ENCODE results near the gene RTF2.
"Not testable (repeated sequence)": the region's sequence is repeated elsewhere in the genome, so short reads cannot be mapped to it uniquely, and the experiment has no call there.

The RTF2 gene

DNA sequence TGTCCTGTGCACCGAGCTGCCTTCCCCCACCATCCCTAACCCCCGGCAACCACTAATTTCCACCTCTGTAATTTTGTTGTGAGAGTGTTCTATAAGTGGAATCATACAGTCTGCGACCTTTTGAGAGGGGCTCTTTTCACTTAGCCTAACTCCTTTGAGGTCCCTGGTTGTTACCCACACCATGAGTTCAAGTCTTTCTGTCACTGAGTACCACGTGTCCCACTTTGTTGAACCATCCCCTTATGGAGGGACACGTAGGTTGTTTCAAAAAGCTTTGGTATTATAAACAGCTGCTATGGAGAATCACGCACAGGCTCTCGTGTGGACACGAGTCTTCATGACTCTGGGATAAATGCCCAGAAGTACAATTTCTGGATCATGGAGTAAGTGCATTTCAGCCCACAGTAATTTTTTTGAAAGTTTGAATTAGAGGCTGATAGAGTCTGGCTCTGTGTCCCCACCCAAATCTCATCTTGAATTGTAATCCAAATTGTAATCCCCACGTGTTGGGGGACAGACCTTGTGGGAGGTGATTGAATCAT, 74.1 kb downstream of the RTF2 start:
- H3K4me1 ChIP-seq, result no peaks in the 10 kb centered on the region
- no peak overlapping the region for H3K9ac ChIP-seq
- no peak overlapping the region for H3K4me2 ChIP-seq (ENCODE audit: low read length)
- H3K4me3 ChIP-seq (ENCODE audit: low read depth, low read length), result no peak overlapping the region
- no peak overlapping the region for H2AFZ ChIP-seq
- H3K27ac ChIP-seq, result no peak overlapping the region
- H3K36me3 ChIP-seq (ENCODE audit: control insufficient read depth, insufficient read depth, low read length), result no peaks in the 10 kb centered on the region
- TF ChIP-seq, protein P1, sequence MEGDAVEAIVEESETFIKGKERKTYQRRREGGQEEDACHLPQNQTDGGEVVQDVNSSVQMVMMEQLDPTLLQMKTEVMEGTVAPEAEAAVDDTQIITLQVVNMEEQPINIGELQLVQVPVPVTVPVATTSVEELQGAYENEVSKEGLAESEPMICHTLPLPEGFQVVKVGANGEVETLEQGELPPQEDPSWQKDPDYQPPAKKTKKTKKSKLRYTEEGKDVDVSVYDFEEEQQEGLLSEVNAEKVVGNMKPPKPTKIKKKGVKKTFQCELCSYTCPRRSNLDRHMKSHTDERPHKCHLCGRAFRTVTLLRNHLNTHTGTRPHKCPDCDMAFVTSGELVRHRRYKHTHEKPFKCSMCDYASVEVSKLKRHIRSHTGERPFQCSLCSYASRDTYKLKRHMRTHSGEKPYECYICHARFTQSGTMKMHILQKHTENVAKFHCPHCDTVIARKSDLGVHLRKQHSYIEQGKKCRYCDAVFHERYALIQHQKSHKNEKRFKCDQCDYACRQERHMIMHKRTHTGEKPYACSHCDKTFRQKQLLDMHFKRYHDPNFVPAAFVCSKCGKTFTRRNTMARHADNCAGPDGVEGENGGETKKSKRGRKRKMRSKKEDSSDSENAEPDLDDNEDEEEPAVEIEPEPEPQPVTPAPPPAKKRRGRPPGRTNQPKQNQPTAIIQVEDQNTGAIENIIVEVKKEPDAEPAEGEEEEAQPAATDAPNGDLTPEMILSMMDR (IDR thresholded peaks at IDR 0.05), result no peak
- no peaks in the 10 kb centered on the region for H3K79me2 ChIP-seq
- no peaks in the 10 kb centered on the region for H3K27me3 ChIP-seq (ENCODE audit: control insufficient read depth, insufficient read depth, low read length)
- no peaks in the 10 kb centered on the region for H3K9me3 ChIP-seq (ENCODE audit: control insufficient read depth, low read length)

DNA sequence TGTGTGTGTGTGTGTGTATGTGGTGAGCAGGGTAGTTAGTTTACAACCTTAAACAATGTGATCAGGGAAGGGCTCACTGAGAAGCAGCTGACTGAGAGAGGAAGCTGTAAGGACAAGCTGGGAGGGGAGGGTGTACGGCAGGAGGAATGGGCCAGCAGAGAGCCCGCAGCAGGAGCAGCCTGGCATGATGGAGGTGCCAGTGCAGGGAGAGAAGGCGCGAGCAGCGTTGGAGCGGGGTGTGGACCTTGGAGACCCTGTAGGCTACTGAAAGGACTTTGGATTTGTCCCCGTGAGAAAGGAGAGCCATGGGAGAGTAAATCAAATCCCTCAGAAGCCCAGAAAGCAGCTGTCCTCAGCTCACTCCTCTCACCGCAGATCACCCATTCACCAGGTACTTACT, 83.1 kb downstream of the RTF2 start:
- Histone ChIP-seq H3K9ac (no peak overlapping the region), H3K9me3 (ENCODE audit: control insufficient read depth, low read length) (no peaks in the 10 kb centered on the region), H3K4me1 (no peaks in the 10 kb centered on the region)

DNA sequence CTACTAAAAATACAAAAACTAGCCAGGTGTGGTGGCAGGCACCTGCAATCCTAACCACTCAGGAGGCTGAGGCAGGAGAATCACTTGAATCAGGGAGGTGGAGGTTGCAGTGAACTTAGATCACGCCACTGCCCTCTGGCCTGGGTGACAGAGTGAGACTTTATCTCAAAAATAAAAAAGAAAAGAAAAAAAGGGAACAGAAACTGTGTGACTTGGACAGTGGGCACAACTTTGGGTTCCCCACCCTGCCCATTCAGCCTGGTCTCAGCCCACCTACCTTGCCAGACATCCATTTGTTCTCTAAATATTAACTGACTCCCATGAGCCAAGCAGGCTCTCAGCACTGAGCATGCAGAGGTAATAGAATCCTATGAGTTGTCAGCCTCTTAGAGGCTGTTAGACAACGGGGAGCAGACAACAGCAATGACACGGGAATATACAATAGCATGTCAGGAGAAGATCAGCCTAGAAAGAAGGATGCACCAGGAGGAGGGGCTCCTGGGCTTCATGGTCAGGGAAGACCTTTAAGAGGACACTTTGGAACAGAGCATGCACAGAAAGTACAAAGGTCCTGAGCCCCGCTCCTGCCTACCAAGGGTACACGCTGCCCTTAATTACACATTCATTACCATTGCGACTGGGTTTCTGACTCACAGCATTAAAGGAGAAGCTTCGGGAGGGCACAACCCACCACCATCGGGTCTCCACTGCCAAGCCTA, 84.6 kb downstream of the RTF2 start:
- TF ChIP-seq, protein P1 (IDR thresholded peaks at IDR 0.05), result no peak
- Histone ChIP-seq H3K27me3 (ENCODE audit: control insufficient read depth, insufficient read depth, low read length) (no peaks in the 10 kb centered on the region), H2AFZ (no peak overlapping the region), H3K79me2 (no peaks in the 10 kb centered on the region), H3K27ac (no peak overlapping the region), H3K4me3 (ENCODE audit: low read depth, low read length) (no peak overlapping the region), H3K9ac (no peak overlapping the region), H3K4me2 (ENCODE audit: low read length) (no peak overlapping the region), H3K9me3 (ENCODE audit: control insufficient read depth, low read length) (no peaks in the 10 kb centered on the region), H3K36me3 (ENCODE audit: control insufficient read depth, insufficient read depth, low read length) (no peaks in the 10 kb centered on the region), H3K4me1 (no peaks in the 10 kb centered on the region)

More for the DNA sequence above, 83.1 kb downstream of the RTF2 start:
- no peak overlapping the region for H3K27ac ChIP-seq
- no peak overlapping the region for H2AFZ ChIP-seq
- H3K27me3 ChIP-seq (ENCODE audit: control insufficient read depth, insufficient read depth, low read length), result no peaks in the 10 kb centered on the region
- no peak overlapping the region for H3K4me2 ChIP-seq (ENCODE audit: low read length)
- H3K79me2 ChIP-seq, result no peaks in the 10 kb centered on the region
- TF ChIP-seq, protein P1 (IDR thresholded peaks at IDR 0.05), result no peak
- H3K4me3 ChIP-seq (ENCODE audit: low read depth, low read length), result no peak overlapping the region
- H3K36me3 ChIP-seq (ENCODE audit: control insufficient read depth, insufficient read depth, low read length), result no peaks in the 10 kb centered on the region

DNA sequence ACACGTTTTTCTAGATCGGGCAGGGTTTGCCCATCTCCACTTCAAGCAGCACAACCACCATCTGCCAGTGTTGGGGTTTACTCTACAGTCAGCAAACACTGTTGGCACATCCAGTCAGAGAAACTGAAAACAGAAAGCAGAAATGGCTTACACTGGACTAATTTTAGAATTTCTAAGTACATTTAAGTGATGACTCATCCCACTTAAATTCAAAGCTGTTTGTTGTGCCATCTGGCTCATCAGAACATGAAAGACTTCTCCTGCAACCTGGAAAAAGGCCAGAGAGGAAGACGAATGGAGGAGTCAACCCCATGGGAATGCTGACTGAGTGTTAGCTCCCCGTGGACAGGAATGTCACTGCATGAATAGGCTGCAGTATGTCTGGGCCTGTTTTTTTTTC, 86.4 kb downstream of the RTF2 start:
- Histone ChIP-seq H3K79me2 (no peaks in the 10 kb centered on the region), H3K9me3 (ENCODE audit: control insufficient read depth, low read length) (no peaks in the 10 kb centered on the region), H3K27me3 (ENCODE audit: control insufficient read depth, insufficient read depth, low read length) (no peaks in the 10 kb centered on the region), H3K27ac (no peak overlapping the region), H3K4me2 (ENCODE audit: low read length) (no peak overlapping the region), H3K4me1 (no peaks in the 10 kb centered on the region), H2AFZ (no peak overlapping the region), H3K4me3 (ENCODE audit: low read depth, low read length) (no peak overlapping the region), H3K36me3 (ENCODE audit: control insufficient read depth, insufficient read depth, low read length) (no peaks in the 10 kb centered on the region), H3K9ac (no peak overlapping the region)
- TF ChIP-seq, protein P1 (IDR thresholded peaks at IDR 0.05), result no peak

DNA sequence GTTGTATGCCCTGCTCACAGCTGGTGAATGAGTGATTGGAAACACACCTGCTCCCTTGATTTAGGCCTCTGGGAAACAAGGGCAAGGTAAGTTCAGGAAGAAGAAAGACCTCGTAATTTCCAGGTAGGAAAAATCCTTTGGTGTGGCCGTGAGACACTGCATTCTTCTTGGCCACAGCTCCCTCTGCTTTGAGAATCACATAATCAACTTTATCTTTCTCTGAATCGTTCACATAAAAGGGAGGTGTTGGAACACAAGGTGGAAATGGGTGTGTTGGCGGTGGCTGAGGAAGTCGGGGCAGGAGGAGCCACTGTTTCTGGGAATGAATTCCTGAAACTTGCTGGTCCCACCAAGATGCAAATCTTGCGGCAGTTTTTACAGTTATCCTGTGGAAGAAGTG, 90.5 kb downstream of the RTF2 start:
- Histone ChIP-seq H3K27me3 (ENCODE audit: control insufficient read depth, insufficient read depth, low read length) (no peaks in the 10 kb centered on the region), H3K4me1 (no peaks in the 10 kb centered on the region), H3K4me3 (ENCODE audit: low read depth, low read length) (no peak overlapping the region), H3K79me2 (no peaks in the 10 kb centered on the region), H3K36me3 (ENCODE audit: control insufficient read depth, insufficient read depth, low read length) (no peaks in the 10 kb centered on the region), H3K27ac (no peak overlapping the region), H3K4me2 (ENCODE audit: low read length) (no peak overlapping the region), H2AFZ (no peak overlapping the region), H3K9ac (no peak overlapping the region), H3K9me3 (ENCODE audit: control insufficient read depth, low read length) (no peaks in the 10 kb centered on the region)
- TF ChIP-seq, protein P1 (IDR thresholded peaks at IDR 0.05), result no peak

DNA sequence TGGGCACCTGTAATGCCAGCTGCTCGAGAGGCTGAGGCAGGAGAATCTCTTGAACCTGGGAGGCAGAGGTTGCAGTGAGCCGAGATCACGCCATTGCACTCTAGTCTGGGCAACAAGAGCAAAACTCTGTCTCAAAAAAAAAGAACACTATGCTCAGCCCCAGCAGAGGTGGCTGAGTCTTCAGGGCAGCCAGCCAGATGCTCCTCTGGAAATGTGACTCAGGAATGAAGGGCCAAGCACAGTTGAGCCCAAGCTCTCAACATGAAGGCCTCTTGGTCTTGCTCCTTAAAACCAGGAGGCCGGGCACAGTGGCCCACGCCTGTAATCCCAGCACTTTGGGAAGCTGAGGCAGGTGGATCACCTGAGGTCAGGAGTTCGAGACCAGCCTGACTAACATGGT, 96.1 kb downstream of the RTF2 start:
- not testable (repeated sequence) for H3K79me2 ChIP-seq; H3K36me3 ChIP-seq (ENCODE audit: control insufficient read depth, insufficient read depth, low read length); H3K4me2 ChIP-seq (ENCODE audit: low read length); H3K27me3 ChIP-seq (ENCODE audit: control insufficient read depth, insufficient read depth, low read length); H2AFZ ChIP-seq; H3K4me3 ChIP-seq (ENCODE audit: low read depth, low read length); H3K4me1 ChIP-seq; H3K27ac ChIP-seq; H3K9me3 ChIP-seq (ENCODE audit: control insufficient read depth, low read length); H3K9ac ChIP-seq
